Mucosa of descending colon (tissue), 3 donors: ENCODE results near the gene SMG6. TPM values are rescaled to one million over a fixed set of nuclear protein-coding genes. Genes with fewer than 3 reads are reported as not detected.

Source experiments
- ATAC-seq: fragments of 200-7000 bp; cut with Tn5 transposase; one replicate; pipeline ENCODE4 v1.9.1; 2020; ENCODE audit warnings: mild to moderate bottlenecking, moderate library complexity
- DNase-seq, 3 donors: peaks; one replicate each; pipeline ENCODE4 v3.0.0-alpha.2; 2020
- H3K36me3 ChIP-seq: fragments of 200-600 bp; one replicate; pipeline ENCODE4 v1.8.0; 2021; ENCODE audit warnings: low read depth, mild to moderate bottlenecking
- H3K4me1 ChIP-seq: fragments of 200-600 bp; one replicate; pipeline ENCODE4 v1.8.0; 2021; ENCODE audit warnings: low read depth, mild to moderate bottlenecking
- H3K4me3 ChIP-seq: fragments of 200-600 bp; one replicate; pipeline ENCODE4 v1.8.0; 2021; ENCODE audit warnings: mild to moderate bottlenecking
- H3K9me3 ChIP-seq: fragments of 200-600 bp; one replicate; pipeline ENCODE4 v1.8.0; 2021; ENCODE audit warnings: mild to moderate bottlenecking
- CTCF ChIP-seq: fragments of 200-600 bp; IDR thresholded peaks from one replicate; pipeline ENCODE4 v1.8.0; 2022; ENCODE audit warnings: antibody characterized with exemption, mild to moderate bottlenecking
- intact Hi-C, 2 donors: fragments of 100-400 bp; cut with DNase I in 1 of 2; cut with micrococcal nuclease in 1 of 2; formaldehyde crosslinking; loops; one replicate each; pipeline versions ENCODE4 v1.11.0 to v1.11.1; 2022; cut with DNase I, micrococcal nuclease
- total RNA-seq, 3 donors: library from RNA; stranded (reverse); fragmentation: NEBNext Ultra II Directional in 2 of 3; extraction: Animal tissue kit (Norgen Biotek cat#: 25700) in 2 of 3; gene quantifications; one replicate each; pipeline versions ENCODE4 v1.2.1 to v1.2.4, GENCODE V29; 2021 to 2023
- donor health status: DM: no; HTN: no; CAD: no; lungs with moderate emphysema.
- donor health status: DM: no; HTN: no; CAD: no.
- donor health status: DM: no; HTN: yes; CAD: no.

SMG6 gene
- total RNA-seq, 3 donors from 2014 or later = 25.9 to 41.6 (median 38.8) TPM

- ATAC-seq = peak; percentile 49
- peak; percentile 67 to 86 (median 82) for DNase-seq
- intact Hi-C loops = loop anchor here (5.0 kb wide), 1 partner anchor 118 kb away; no protein-coding TSS in a partner anchor
- Histone ChIP-seq H3K36me3 (no peaks in the 10 kb centered on the region), H3K4me1 (peaks cover 26% of the 10 kb centered on the region), H3K9me3 (no peaks in the 10 kb centered on the region), H3K4me3 (no peak overlapping the region)
- peak; percentile 33 for TF ChIP-seq CTCF
These were observed 277.8 kb downstream of the SMG6 start for GRCh38 chr17:2025622-2026309.

GRCh38 chr17:2025220-2025621 is 278.4 kb downstream of the SMG6 start, which contains the start of gene RTN4RL1:
RTN4RL1 (minus strand) TSS chr17:2025334; CDS start chr17:2024865, 469 bp downstream.
- intact Hi-C loops = loop anchor here (5.0 kb wide), 1 partner anchor 118 kb away; no protein-coding TSS in a partner anchor
- Histone ChIP-seq H3K9me3 (no peaks in the 10 kb centered on the region), H3K36me3 (no peaks in the 10 kb centered on the region), H3K4me1 (peaks cover 25% of the 10 kb centered on the region), H3K4me3 (no peak within 1 kb of the TSS)
- ATAC-seq (peak; percentile 35), DNase-seq (peak; percentile 59 to 75 (median 71))
- TF ChIP-seq CTCF = no peak

GRCh38 chr17:2024572-2025219 is 278.9 kb downstream of the SMG6 start:
- no peak for DNase-seq
- no peak for ATAC-seq
- no peak for TF ChIP-seq CTCF
- no peaks in the 10 kb centered on the region for H3K9me3 ChIP-seq
- intact Hi-C loops = loop anchor here (5.0 kb wide), 1 partner anchor 117 kb away; no protein-coding TSS in a partner anchor
- H3K4me1 ChIP-seq = peaks cover 25% of the 10 kb centered on the region
- no peaks in the 10 kb centered on the region for H3K36me3 ChIP-seq
- H3K4me3 ChIP-seq = no peak overlapping the region

GRCh38 chr17:2023692-2024571 is 279.7 kb downstream of the SMG6 start:
- no peak overlapping the region for H3K4me3 ChIP-seq
- H3K4me1 ChIP-seq = peaks cover 25% of the 10 kb centered on the region
- no peaks in the 10 kb centered on the region for H3K9me3 ChIP-seq
- ATAC-seq = peak; percentile 4
- DNase-seq = peak in 1 of 3 donors; percentile 42
- intact Hi-C loops = no loop called here
- TF ChIP-seq CTCF = no peak
- no peaks in the 10 kb centered on the region for H3K36me3 ChIP-seq

GRCh38 chr17:2023256-2023655 is 280.3 kb downstream of the SMG6 start:
- Histone ChIP-seq H3K4me1 (peaks cover 25% of the 10 kb centered on the region), H3K9me3 (no peaks in the 10 kb centered on the region), H3K36me3 (no peaks in the 10 kb centered on the region), H3K4me3 (no peak overlapping the region)
- TF ChIP-seq CTCF = no peak
- intact Hi-C loops = no loop called here
- DNase-seq (no peak), ATAC-seq (no peak)
